Measurements from ENCODE around the gene SLAMF1.

Gene SLAMF1

GRCh38 chr1:160634543-160635491 lies 12.0 kb downstream of the SLAMF1 start:
- no peak overlapping the region for H3K4me3 ChIP-seq (IDR thresholded peaks at IDR 0.05; ENCODE audit: insufficient read depth, low read depth, low read length)
- no peak overlapping the region for H3K9ac ChIP-seq
- H3K36me3 ChIP-seq (ENCODE audit: insufficient read depth) = no peaks in the 10 kb centered on the region
- no peak overlapping the region for H3K27ac ChIP-seq
- H4K20me1 ChIP-seq (ENCODE audit: insufficient read depth) = no peaks in the 10 kb centered on the region
- no peaks in the 10 kb centered on the region for H3K27me3 ChIP-seq (ENCODE audit: insufficient read depth, low read depth)
- H3K4me1 ChIP-seq (ENCODE audit: low read depth, poor library complexity, severe bottlenecking) = no peaks in the 10 kb centered on the region
- H3K79me2 ChIP-seq (ENCODE audit: insufficient read depth, low read depth) = no peaks in the 10 kb centered on the region
- H2AFZ ChIP-seq (ENCODE audit: low read depth) = no peak overlapping the region
- TF ChIP-seq CTCF (conservative IDR thresholded peaks at IDR 0.05; ENCODE audit: low read depth, low read length) = no peak
- no peak overlapping the region for H3K4me2 ChIP-seq

GRCh38 chr1:160633330-160633903 lies 13.4 kb downstream of the SLAMF1 start:
- TF ChIP-seq CTCF (conservative IDR thresholded peaks at IDR 0.05; ENCODE audit: low read depth, low read length) = no peak
- Histone ChIP-seq H3K4me3 (IDR thresholded peaks at IDR 0.05; ENCODE audit: insufficient read depth, low read depth, low read length) (no peak overlapping the region), H3K27ac (no peak overlapping the region), H3K79me2 (ENCODE audit: insufficient read depth, low read depth) (no peaks in the 10 kb centered on the region), H3K27me3 (ENCODE audit: insufficient read depth, low read depth) (no peaks in the 10 kb centered on the region), H3K4me1 (ENCODE audit: low read depth, poor library complexity, severe bottlenecking) (no peaks in the 10 kb centered on the region), H3K9ac (no peak overlapping the region), H3K36me3 (ENCODE audit: insufficient read depth) (no peaks in the 10 kb centered on the region), H4K20me1 (ENCODE audit: insufficient read depth) (no peaks in the 10 kb centered on the region), H3K4me2 (no peak overlapping the region), H2AFZ (ENCODE audit: low read depth) (no peak overlapping the region)

- Histone ChIP-seq H3K27me3 (ENCODE audit: insufficient read depth, low read depth) (no peaks in the 10 kb centered on the region), H3K36me3 (ENCODE audit: insufficient read depth) (no peaks in the 10 kb centered on the region), H3K79me2 (ENCODE audit: insufficient read depth, low read depth) (no peaks in the 10 kb centered on the region), H3K4me2 (no peak overlapping the region), H3K4me3 (IDR thresholded peaks at IDR 0.05; ENCODE audit: insufficient read depth, low read depth, low read length) (no peak overlapping the region), H3K27ac (no peak overlapping the region), H3K9ac (no peak overlapping the region), H4K20me1 (ENCODE audit: insufficient read depth) (no peaks in the 10 kb centered on the region), H2AFZ (ENCODE audit: low read depth) (no peak overlapping the region), H3K4me1 (ENCODE audit: low read depth, poor library complexity, severe bottlenecking) (no peaks in the 10 kb centered on the region)
- no peak for TF ChIP-seq CTCF (conservative IDR thresholded peaks at IDR 0.05; ENCODE audit: low read depth, low read length)
Measured at GRCh38 chr1:160631983-160632625, 14.7 kb downstream of the SLAMF1 start.

GRCh38 chr1:160630523-160631451 lies 16.1 kb downstream of the SLAMF1 start:
- Histone ChIP-seq H3K36me3 (ENCODE audit: insufficient read depth) (no peaks in the 10 kb centered on the region), H3K4me1 (ENCODE audit: low read depth, poor library complexity, severe bottlenecking) (no peaks in the 10 kb centered on the region)

More at GRCh38 chr1:160630523-160631451, 16.1 kb downstream of the SLAMF1 start:
- no peak for TF ChIP-seq CTCF (conservative IDR thresholded peaks at IDR 0.05; ENCODE audit: low read depth, low read length)
- Histone ChIP-seq H3K9ac (no peak overlapping the region), H2AFZ (ENCODE audit: low read depth) (no peak overlapping the region), H3K4me2 (no peak overlapping the region), H4K20me1 (ENCODE audit: insufficient read depth) (no peaks in the 10 kb centered on the region), H3K4me3 (IDR thresholded peaks at IDR 0.05; ENCODE audit: insufficient read depth, low read depth, low read length) (no peak overlapping the region), H3K79me2 (ENCODE audit: insufficient read depth, low read depth) (no peaks in the 10 kb centered on the region), H3K27me3 (ENCODE audit: insufficient read depth, low read depth) (no peaks in the 10 kb centered on the region), H3K27ac (no peak overlapping the region)

All from KMS-11 (cell line).